Measurements from ENCODE around the gene CREB3L4. TPM values are rescaled to one million over a fixed set of nuclear protein-coding genes. Genes with fewer than 3 reads are reported as not detected.

CREB3L4 gene
- total RNA-seq, 2 donors from 2014 or later: 109 to 386 TPM

- H3K9me3 ChIP-seq: no peaks in the 10 kb centered on the region
- H3K27me3 ChIP-seq (replicated peaks; ENCODE audit: insufficient read depth): no peaks in the 10 kb centered on the region
- H3K4me3 ChIP-seq: no peak overlapping the region
- no peak for DNase-seq (ENCODE audit: low spot score)
- H3K36me3 ChIP-seq: peaks cover 10 to 11% of the 10 kb centered on the region in 2 donors
- intact Hi-C loops (cut with DNase I): no loop called here
- no peak overlapping the region for H3K27ac ChIP-seq
- 51% methylated on average over 4 of the region's 4 CpGs for WGBS
- H3K4me1 ChIP-seq (replicated peaks): peaks cover 2% of the 10 kb centered on the region
- TF ChIP-seq POLR2AphosphoS5 (IDR thresholded peaks at IDR 0.05): no peak
- no peak for TF ChIP-seq POLR2A (IDR thresholded peaks at IDR 0.05)
- TF ChIP-seq CTCF (IDR thresholded peaks at IDR 0.05): no peak
Measured at GRCh38 chr1:153928791-153929341, 38.8 kb upstream of the CREB3L4 start.

GRCh38 chr1:153929426-153929825, 38.3 kb upstream of the CREB3L4 start:
- intact Hi-C loops (cut with DNase I): no loop called here
- 81% methylated on average over 5 of the region's 5 CpGs for WGBS

GRCh38 chr1:153929981-153930948, 37.4 kb upstream of the CREB3L4 start:
- H3K36me3 ChIP-seq: peaks cover 11 to 19% of the 10 kb centered on the region in 2 donors
- H3K27ac ChIP-seq: no peak overlapping the region
- intact Hi-C loops (cut with DNase I): no loop called here
- H3K4me1 ChIP-seq (replicated peaks): no peaks in the 10 kb centered on the region
- TF ChIP-seq CTCF (IDR thresholded peaks at IDR 0.05) (no peak), POLR2AphosphoS5 (IDR thresholded peaks at IDR 0.05) (no peak), POLR2A (IDR thresholded peaks at IDR 0.05) (no peak)
- H3K9me3 ChIP-seq: no peaks in the 10 kb centered on the region
- WGBS: 81% methylated on average over 14 of the region's 14 CpGs
- no peaks in the 10 kb centered on the region for H3K27me3 ChIP-seq (replicated peaks; ENCODE audit: insufficient read depth)
- no peak for DNase-seq (ENCODE audit: low spot score)
- H3K4me3 ChIP-seq: no peak overlapping the region

More at GRCh38 chr1:153929426-153929825, 38.3 kb upstream of the CREB3L4 start:
- no peaks in the 10 kb centered on the region for H3K4me1 ChIP-seq (replicated peaks)
- no peak overlapping the region for H3K27ac ChIP-seq
- H3K4me3 ChIP-seq: no peak overlapping the region
- DNase-seq (ENCODE audit: low spot score): no peak
- peaks cover 11 to 15% of the 10 kb centered on the region in 2 donors for H3K36me3 ChIP-seq
- H3K27me3 ChIP-seq (replicated peaks; ENCODE audit: insufficient read depth): no peaks in the 10 kb centered on the region
- TF ChIP-seq POLR2A (IDR thresholded peaks at IDR 0.05): no peak
- TF ChIP-seq CTCF (IDR thresholded peaks at IDR 0.05): no peak
- no peak for TF ChIP-seq POLR2AphosphoS5 (IDR thresholded peaks at IDR 0.05)
- H3K9me3 ChIP-seq: no peaks in the 10 kb centered on the region

GRCh38 chr1:153932156-153933131, 35.3 kb upstream of the CREB3L4 start:
- 90% methylated on average over 18 of the region's 18 CpGs for WGBS
- no peaks in the 10 kb centered on the region for H3K9me3 ChIP-seq

More at GRCh38 chr1:153932156-153933131, 35.3 kb upstream of the CREB3L4 start:
- Histone ChIP-seq H3K36me3 (peaks cover 14 to 34% of the 10 kb centered on the region in 2 donors), H3K4me3 (no peak overlapping the region), H3K27me3 (replicated peaks; ENCODE audit: insufficient read depth) (no peaks in the 10 kb centered on the region), H3K4me1 (replicated peaks) (no peaks in the 10 kb centered on the region), H3K27ac (no peak overlapping the region)
- intact Hi-C loops (cut with DNase I): no loop called here
- no peak for DNase-seq (ENCODE audit: low spot score)
- TF ChIP-seq POLR2AphosphoS5 (IDR thresholded peaks at IDR 0.05): no peak
- no peak for TF ChIP-seq POLR2A (IDR thresholded peaks at IDR 0.05)
- TF ChIP-seq CTCF (IDR thresholded peaks at IDR 0.05): no peak
